ENCODE data around the gene SPTBN2. TPM values are rescaled to one million over a fixed set of nuclear protein-coding genes. Genes with fewer than 3 reads are reported as not detected.

SPTBN2 gene
- total and polyA plus RNA-seq, 2 of the 8 experiments (the other 6 are each of a cell fraction or from before 2014, with no cell fraction given) = 19.1 to 69.0 TPM

- CTCF ChIA-PET (ENCODE audit: partially characterized antibody) = interaction anchor here (0.9 to 1.1 kb wide), 2 partner anchors 12 to 184 kb away, joined by 3 to 4 read pairs; no protein-coding TSS in a partner anchor
- Histone ChIP-seq H3K4me1 (replicated peaks in 1 of 4; ENCODE audit: control insufficient read depth in 3 of 4, insufficient read depth in 4 of 4, low read length in 3 of 4) (peaks cover 3 to 15% (median 8%) of the 10 kb centered on the region in 4 experiments; a peak in 5 of 7 replicates), H3K4ac (replicated peaks; ENCODE audit: insufficient read length, low read depth, low read length) (no peak overlapping the region), H3K79me1 (ENCODE audit: low read depth, low read length) (peaks cover 3% of the 10 kb centered on the region; the same call in 1 of the 2 replicates), H3K9me3 (ENCODE audit: insufficient read depth in 2 of 2, low read depth in 1 of 2, low read length in 1 of 2) (no peaks in the 10 kb centered on the region), H3K14ac (ENCODE audit: insufficient read length) (no peak overlapping the region), H2BK20ac (ENCODE audit: low read length) (no peak overlapping the region), H3K56ac (replicated peaks; ENCODE audit: insufficient read length, low read depth, low read length) (no peak overlapping the region), H2BK5ac (ENCODE audit: low read depth, low read length) (no peak overlapping the region), H2AFZ (ENCODE audit: low read length) (no peak overlapping the region), H4K5ac (ENCODE audit: insufficient read length, low read depth, low read length) (no peak overlapping the region), H3K36me3 (ENCODE audit: control insufficient read depth in 2 of 4, insufficient read depth in 4 of 4, low read length in 3 of 4) (peaks cover 0 to 10% (median 0%) of the 10 kb centered on the region in 4 experiments; a peak in 3 of 8 replicates), H3K23me2 (ENCODE audit: low read depth, low read length) (peaks cover 7% of the 10 kb centered on the region), H3K27ac (ENCODE audit: low read depth, low read length) (no peak overlapping the region), H3K23ac (ENCODE audit: insufficient read length) (no peak overlapping the region), H4K20me1 (replicated peaks in 1 of 2; ENCODE audit: control insufficient read depth in 1 of 2, insufficient read depth in 2 of 2, low read length in 2 of 2) (peaks cover 0 to 4% of the 10 kb centered on the region in 2 experiments), H2BK15ac (ENCODE audit: low read length) (no peak overlapping the region), H2AK5ac (ENCODE audit: low read depth, low read length) (no peak overlapping the region), H2BK120ac (replicated peaks; ENCODE audit: low read depth, low read length) (no peak overlapping the region), H3K4me2 (ENCODE audit: insufficient read depth in 1 of 2, low read depth in 2 of 2, low read length in 2 of 2) (peak overlapping the region; percentile 51 to 99; a peak in 2 of 4 replicates), H4K91ac (replicated peaks; ENCODE audit: insufficient read length, low read length) (no peak overlapping the region), H4K8ac (ENCODE audit: extremely low read depth, insufficient read depth, low read length) (no peak overlapping the region), H3K18ac (ENCODE audit: extremely low read depth, low read length) (no peak overlapping the region), H3K9ac (replicated peaks in 1 of 4; ENCODE audit: extremely low read depth in 1 of 4, low read depth in 3 of 4, low read length in 3 of 4) (no peak overlapping the region), H3K4me3 (ENCODE audit: extremely low read depth in 1 of 4, insufficient read depth in 2 of 4, low read depth in 3 of 4, low read length in 4 of 4) (peak overlapping the region in 1 of 4 experiments; percentile 86; a peak in 3 of 8 replicates), H3K79me2 (ENCODE audit: control insufficient read depth in 1 of 2, insufficient read depth in 2 of 2, low read length in 2 of 2) (peaks cover 0 to 59% of the 10 kb centered on the region in 2 experiments; a peak in 2 of 4 replicates), H2BK12ac (ENCODE audit: low read depth, low read length) (no peak overlapping the region), H3K27me3 (replicated peaks in 1 of 4; ENCODE audit: control insufficient read depth in 3 of 4, extremely low read depth in 1 of 4, insufficient read depth in 3 of 4, low read length in 3 of 4) (no peaks in the 10 kb centered on the region)
- POLR2A ChIA-PET (ENCODE audit: partially characterized antibody) = interaction anchor here (0.6 to 66.2 kb wide), 4 partner anchors 11 to 185 kb away, joined by 3 to 2165 read pairs (median 4); partner anchors contain the start of genes CCDC87, CCS, RBM14 and RBM4
- DNase-seq (ENCODE audit: low read depth in 1 of 2, low spot score in 2 of 2) (no peak), FAIRE-seq (no peak)
- 91% methylated on average over 2 of the region's 2 CpGs; no CpG with 5 or more reads in 1 of the 2 experiments for WGBS, 2 experiments (ENCODE audit: extremely low coverage in 1 of 2, insufficient coverage in 1 of 2, insufficient read length in 1 of 2, insufficient replicate concordance in 2 of 2, low coverage in 1 of 2, low lambda C conversion rate in 2 of 2, missing lambda C conversion rate in 1 of 2)
- TF ChIP-seq PHF8 (conservative IDR thresholded peaks at IDR 0.05; ENCODE audit: low read depth, low read length) (no peak), SIRT6 (IDR thresholded peaks at IDR 0.05; ENCODE audit: low read length) (no peak), CBX5 (IDR thresholded peaks at IDR 0.05; ENCODE audit: low read depth, low read length) (no peak), HDAC6 (IDR thresholded peaks at IDR 0.05; ENCODE audit: low read depth, low read length) (no peak), JUN (IDR thresholded peaks at IDR 0.05; ENCODE audit: low read depth, low read length) (no peak), TBP (IDR thresholded peaks at IDR 0.05; ENCODE audit: low read depth, low read length) (no peak)
- TF ChIP-seq, protein P1, sequence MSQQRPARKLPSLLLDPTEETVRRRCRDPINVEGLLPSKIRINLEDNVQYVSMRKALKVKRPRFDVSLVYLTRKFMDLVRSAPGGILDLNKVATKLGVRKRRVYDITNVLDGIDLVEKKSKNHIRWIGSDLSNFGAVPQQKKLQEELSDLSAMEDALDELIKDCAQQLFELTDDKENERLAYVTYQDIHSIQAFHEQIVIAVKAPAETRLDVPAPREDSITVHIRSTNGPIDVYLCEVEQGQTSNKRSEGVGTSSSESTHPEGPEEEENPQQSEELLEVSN (IDR thresholded peaks at IDR 0.05) = no peak
- TF ChIP-seq, protein P2, sequence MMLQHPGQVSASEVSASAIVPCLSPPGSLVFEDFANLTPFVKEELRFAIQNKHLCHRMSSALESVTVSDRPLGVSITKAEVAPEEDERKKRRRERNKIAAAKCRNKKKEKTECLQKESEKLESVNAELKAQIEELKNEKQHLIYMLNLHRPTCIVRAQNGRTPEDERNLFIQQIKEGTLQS (IDR thresholded peaks at IDR 0.05; ENCODE audit: insufficient read depth, low read depth, low read length) = no peak
These were observed 53.9 kb downstream of the SPTBN2 start for GRCh38 chr11:66674964-66675602.

Measured in H1 (cell line).